NOMO-1 (cell line): ENCODE data around the gene SPECC1L.

Experiments used
- DNase-seq, 2 experiments: peaks; one replicate each; lab custom pipeline; 2025; ENCODE audit not compliant: unreplicated experiment in 2 of 2; lab: John Stamatoyannopoulos, UW

The SPECC1L gene

GRCh38 chr22:24463071-24463760 lies 192.6 kb downstream of the SPECC1L start:
- peak; percentile 53 to 87 for DNase-seq

DNA sequence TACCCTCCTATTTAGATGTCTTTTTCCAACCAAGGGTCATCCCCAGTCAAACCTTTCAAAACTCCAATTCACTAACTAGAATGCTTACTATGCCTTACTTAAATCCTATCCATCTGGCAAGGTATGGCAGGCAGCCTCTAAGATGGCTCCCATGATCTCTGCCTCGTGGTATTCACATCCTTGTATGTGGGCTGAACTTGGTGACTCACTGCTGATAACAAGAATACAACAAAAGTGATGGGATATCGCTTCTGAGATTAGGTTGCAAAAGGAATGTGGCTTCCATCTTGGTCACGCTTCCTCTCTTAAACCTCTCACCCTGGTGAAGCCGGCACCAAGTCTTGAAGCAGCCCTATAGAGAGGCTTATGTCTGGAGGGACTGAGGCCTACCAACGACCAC lies 194.9 kb downstream of the SPECC1L start:
- no peak for DNase-seq

GRCh38 chr22:24465975-24466374 lies 195.3 kb downstream of the SPECC1L start:
- no peak for DNase-seq

DNA sequence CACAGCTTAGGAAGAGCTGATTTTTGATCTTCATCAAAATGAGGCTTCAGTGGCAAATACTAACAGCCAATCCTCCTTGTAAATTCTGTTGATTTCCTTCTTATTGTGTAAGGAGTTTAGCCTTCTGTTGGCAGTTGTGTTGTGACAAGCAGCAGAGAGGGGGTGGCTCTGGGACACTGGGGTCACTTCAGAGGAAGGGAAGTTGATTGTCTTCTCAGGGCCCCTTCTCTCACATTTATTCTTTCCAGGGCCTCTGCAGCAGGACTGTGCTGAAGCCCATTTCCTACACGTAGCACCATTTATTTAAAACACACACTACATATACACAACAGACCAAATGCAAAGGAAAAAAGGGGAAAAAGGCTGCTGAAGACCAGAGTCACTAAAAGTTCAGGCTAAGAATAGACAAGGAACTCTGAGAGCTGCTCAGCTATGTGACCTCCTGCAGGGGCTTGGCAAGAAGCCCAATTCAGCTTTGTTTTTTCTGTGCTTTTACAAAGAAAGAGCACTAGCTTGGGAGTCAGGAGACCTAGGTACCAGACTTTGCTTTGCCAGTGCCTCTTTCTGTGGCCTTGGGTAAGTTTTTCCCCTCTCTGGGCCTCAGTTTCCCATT lies 196.2 kb downstream of the SPECC1L start:
- DNase-seq: peak; percentile 63 to 79

DNA sequence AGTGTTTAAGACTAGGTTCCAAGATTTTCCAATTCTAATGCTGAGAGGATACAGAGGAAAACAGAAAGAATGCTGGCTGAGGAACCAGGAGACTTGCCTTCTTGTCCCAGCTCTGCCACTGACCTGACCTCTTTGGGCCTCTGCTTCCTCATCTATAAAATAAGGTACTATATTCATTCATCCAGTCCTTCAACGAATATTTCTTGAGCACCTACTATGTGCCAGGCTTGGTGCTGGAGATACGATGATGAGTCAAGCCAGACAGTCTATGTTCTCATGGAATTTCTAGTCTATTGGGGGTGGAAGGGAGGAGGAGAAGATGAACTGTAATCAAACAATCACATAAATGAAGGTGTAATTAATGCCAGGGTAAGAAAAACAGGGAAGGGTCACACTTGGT lies 196.7 kb downstream of the SPECC1L start:
- DNase-seq: no peak
